GM18861 (cell line): ENCODE measurements around the gene PCBP3.

Source experiments
- ATAC-seq: cut with Tn5 transposase; IDR thresholded peaks from one replicate; pipeline ENCODE4 v1.9.1; 2021; ENCODE audit not compliant: unreplicated experiment

PCBP3 gene

DNA sequence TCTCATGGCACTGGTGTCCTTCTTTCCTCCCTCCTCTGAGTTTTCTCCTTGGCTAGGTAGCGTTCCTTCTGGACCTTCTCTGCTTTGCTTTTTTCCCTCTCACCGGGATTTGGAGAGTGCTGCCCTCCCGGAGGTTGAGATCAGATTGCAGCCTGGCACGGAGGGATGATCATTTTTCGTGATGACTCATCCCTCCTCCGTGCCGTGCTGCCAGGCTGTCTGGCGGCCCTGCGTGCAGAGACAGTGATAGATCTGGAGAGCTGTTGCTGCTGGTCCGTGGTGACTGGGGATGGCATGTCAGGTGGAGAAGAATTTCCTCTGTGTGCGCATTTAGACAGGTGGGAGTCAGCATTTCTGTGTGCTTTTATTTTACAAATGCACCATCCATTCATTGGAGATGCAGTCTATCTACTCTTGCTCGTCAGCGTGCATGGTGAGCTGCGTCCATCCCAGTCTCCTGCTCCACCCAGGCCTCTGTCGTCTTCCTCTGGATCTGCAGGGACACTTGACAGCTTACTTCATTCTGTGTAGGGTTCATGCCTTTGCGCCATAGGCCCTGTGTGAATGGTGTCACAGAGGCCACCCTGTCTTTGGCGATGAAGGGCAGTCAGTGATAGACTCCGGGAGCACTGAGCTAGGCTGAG is 104.4 kb downstream of the PCBP3 start:
- no peak for ATAC-seq

DNA sequence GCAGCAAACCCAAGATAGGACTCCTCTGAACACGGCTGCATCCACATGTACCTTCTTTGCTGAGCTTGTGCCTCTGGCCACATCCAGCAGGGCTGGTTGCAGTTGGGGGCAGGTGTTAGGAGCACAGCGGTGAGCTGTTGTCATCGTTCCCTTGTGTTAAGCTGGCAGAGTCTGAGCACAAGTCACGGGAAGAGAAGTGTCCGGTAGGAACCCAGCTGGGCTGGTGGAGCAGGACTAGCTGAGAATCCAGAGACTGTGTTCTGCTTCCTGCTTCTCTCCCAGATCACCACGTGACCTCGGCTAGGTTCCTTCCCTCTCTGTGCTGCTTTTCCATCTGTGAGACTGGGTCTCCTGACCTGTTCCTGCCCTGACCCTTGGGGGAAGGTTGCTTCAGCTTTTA is 105.1 kb downstream of the PCBP3 start:
- ATAC-seq, result no peak

DNA sequence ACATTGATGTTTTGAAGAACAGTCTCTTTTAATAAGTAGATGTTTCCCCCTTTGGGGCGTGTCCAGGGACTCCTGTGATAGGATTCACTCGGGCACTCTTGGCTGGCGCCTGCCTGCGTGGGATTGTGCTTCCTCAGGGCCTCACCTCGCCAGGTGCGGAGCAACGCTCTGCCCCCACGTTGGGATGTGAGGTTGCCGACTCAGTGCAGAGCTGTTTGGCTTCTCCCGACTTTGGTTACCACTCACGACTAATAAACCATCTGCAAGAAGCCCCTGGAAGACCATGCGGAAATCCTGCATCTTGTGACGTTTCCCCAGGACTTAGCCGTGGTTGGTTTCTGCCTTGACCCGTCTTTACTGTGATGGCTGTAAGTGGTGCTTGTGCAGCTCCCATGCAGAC is 106.4 kb downstream of the PCBP3 start:
- ATAC-seq, result no peak

DNA sequence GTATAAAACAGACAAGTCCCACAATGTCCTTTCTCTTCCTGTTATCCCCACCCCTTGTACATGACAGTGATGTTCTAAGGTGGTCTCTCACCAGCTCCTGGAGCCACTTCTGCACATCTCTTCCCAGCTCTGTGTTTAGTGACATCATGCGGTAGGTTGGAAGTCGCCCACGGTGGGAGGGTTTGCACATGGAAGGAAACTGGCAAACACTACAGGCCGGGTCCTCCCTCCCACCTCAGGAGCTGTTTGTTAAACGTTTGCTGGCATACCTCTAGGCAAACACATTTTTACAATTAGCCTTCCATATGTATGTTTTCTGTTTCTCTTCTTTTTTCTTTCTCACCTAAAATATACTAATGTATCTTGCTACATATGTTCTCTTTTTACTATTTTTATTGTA is 107.4 kb downstream of the PCBP3 start:
- ATAC-seq, result no peak

DNA sequence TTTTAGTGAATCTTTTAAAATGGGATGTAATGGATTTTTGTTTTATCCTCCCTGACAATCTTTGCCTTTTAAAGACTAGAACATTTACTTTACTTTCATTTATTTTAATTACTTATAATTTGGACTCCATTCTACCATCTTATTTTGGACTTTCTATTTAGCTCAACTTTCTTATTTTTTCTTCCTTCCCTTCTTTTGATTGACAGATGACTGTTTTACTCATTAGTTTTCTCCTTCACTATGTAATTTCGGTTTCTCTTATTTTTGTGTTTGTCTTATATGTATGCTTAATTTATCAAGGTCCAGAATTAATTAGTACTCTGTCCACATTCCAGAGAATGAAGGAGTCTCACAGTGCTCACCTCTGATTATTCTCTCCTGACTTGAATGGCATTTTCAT is 109.9 kb downstream of the PCBP3 start:
- no peak for ATAC-seq

DNA sequence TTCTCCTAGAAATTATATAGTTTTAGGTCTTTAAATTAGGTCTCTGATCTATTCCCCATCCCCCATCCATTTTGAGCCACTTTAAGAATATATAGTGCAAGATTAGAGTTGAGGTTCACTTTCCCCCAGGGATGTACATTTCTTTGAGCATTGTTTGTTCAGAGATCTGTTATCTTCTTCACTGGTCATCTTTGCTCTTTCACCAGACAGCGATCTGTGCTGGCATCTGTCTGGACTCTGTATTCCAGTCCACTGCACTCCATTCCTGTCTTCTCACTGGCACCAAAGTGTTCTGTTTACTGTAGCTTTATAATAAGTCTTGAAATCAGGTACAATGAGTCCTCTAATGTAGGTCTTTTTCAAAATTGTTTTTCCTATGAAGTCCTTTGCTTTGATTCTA is 112.5 kb downstream of the PCBP3 start:
- no peak for ATAC-seq

DNA sequence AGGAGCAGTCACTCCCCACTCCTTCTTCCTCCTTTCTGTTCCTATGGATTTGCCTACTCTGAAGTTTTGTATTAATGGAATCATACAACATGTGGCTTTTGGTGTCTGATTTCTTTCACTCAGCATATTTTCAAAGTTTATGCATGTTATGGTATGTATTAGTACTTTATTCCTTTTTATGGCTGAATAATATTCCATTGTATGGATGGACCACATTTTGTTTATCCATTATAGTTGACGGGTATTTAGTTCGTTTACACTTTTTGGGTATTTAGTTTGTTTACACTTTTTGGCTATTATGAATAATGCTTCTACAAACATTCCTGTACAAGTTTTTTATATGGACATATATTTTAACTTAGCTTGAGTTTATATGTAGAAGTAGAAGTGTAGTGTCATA is 113.1 kb downstream of the PCBP3 start:
- ATAC-seq, result no peak

DNA sequence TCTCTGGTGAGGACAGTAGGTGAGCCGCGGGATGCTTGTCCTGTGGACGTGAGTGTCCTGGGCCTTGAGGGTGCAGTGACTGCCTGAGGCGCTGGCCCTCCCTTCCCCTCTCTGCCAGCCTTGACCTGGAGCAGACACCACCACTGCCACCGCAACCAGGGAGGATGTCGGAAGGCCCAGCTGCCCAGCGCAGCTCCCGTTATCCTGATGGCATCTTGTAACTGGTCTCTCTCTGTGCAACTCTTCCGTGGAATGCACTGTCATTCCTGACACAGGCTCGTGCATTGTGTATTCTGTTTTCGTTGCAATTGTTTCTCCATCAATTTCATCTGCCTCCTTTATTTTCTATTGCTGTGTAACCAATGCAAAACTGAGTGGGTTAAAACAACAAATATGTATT is 118.2 kb downstream of the PCBP3 start:
- no peak for ATAC-seq

DNA sequence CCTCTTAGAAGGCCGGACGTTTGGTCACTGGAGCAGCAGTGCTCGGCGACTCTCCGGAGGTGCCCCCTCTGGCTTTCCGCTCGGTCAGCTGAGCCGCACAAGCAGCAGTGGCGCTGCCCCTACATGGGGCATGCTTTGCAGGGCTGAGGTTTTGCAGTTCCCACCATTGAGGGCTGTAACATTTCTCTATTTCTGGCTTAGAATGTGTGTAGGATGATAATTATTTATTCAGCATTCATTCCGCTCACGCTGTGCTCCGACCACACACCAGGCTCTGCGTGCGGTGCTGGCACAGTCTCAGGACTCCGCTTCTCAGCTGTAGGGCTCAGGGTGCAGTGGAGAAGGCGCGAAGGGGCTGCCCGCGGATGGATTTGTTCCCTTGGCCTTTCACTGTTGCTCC is 119.5 kb downstream of the PCBP3 start:
- ATAC-seq, result no peak

DNA sequence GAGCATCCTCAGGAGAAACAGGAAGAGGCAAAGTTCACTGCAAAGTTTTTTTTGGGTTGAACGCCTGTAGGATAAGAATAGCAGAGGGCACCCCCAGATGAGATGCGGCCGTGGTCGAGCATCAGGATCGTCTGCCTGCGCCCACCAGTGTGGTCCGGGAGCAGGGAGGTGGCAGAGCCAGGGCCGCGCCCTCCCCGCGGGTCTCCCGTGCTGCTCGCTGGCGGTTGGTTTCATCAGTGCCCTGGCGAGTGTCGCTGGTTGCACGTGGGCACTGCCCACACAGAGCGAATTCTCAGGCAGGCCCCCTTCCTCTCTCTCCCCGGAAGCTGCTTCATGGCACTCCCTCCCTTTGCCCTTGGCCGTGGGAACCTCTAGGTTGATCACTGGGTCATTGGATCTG is 120.0 kb downstream of the PCBP3 start:
- ATAC-seq, result no peak

DNA sequence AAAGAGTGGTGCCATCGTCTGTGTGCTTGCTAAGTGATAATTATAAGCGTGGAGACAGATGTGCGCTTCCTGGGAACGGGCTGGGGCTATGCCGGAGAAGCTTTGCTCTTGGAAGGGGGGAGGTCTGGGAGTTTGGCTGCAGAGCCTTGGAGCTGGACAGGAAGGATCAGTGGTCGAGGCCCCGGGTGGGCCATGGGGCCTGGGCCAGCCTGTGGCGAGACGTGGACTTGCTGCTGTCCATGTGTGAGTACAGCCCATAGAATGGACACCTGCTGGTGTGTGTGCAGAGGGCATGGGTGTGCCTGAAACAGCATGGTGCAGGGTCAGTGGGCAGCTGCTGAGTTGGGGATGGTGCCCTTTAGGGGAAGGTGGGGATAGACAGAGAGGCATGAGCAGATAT is 121.3 kb downstream of the PCBP3 start:
- ATAC-seq, result no peak

DNA sequence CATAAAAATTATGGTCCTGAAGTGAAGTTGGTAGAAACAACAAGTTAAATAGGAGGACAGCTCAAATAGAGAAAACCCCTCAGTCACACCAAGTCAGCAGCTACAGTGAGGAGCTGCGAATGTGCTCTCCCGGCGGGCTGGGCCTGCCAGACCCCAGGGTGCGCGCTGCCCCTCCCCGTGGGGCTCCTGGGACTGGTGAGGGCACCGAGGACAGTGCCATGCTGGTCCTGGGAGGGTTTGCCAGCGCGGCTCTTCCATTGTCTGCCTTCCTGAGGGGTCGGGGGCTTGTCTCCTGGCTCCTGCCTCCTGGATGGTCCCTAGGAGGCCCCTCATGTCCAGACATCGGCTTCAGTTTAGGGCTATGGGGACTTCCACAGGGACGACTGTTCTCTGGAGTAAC is 121.8 kb downstream of the PCBP3 start:
- ATAC-seq, result no peak

DNA sequence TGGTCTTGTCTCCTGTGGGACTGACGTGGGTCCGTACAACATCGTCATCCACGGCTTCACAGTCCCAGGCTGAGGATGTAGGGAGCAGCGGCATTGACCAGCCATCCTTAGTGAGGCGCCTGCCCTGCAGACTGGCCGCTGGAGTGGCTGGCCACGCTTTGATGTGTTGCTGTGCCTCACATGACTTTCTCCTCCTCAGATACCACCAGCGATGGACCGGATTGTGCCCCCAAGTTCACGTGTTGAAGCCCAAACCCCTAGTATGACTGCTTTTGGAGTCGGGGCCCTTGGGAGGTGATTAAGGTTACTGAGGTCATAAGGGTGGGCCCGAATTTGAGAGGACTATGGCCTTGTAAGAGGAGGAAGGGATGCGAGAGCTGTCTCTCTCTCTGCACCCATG is 122.5 kb downstream of the PCBP3 start:
- ATAC-seq, result no peak

DNA sequence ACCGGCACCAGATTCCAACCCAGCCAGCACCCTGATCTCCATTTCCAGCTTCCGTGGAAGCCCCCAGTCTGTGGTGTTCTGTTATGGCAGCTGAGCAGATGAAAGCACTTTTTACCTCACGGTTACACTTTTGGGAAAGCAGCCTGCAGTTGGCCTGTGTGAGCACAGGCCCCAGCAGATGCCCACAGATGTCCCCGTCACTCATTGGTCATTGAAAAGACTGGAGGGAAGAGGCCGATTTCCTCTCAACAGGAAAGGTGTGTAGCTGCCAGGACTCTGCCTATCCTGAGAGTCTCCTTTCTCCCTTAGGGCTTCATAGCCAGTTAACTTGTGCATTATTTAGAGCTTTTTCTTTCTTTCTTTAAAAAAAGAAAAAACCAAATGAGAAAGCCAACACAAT is 123.0 kb downstream of the PCBP3 start:
- ATAC-seq, result no peak

DNA sequence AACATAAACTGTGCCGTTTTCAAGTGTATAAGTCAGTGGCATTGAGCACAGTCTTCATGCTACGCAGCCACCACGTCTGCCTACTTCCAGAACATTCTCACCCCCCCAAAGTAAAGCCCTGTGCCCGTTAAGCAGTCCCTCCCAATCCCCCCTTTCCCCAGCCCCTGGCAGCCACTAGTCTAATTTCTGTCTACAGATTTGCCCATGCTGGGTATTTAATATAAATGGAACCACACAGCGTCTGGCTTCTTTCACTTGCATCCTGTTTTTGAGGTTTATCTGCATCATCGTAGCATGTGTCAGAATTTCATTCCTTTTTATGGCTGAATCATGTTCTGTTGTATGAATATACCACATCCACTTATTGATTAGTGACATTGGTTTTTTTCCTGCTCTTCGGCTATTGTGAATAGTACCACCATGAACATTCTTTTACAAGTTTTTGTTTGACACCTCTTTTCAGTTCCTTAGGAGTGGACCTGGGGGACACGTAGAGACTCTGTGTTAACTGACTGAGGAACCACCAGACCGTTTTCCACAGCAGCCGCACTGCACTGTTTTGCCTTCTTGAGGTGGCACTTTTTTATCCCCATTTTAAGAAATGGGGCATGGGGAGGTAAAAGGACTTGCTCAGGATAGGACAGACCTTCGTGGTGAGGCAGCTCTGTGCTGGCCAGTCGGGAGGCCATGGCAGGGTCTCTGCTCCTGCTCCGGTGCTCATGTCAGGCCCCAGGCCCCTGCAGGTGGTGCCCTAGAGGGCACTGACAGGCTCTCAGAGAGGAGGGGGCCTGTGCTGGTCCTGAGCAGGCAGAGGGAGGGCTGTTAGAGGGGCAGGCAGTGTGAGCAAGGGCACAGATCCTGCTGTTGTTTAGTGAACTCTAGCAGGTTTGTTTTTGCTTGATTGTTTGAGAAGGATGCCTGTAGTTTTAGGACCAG is 123.8 kb downstream of the PCBP3 start:
- no peak for ATAC-seq

DNA sequence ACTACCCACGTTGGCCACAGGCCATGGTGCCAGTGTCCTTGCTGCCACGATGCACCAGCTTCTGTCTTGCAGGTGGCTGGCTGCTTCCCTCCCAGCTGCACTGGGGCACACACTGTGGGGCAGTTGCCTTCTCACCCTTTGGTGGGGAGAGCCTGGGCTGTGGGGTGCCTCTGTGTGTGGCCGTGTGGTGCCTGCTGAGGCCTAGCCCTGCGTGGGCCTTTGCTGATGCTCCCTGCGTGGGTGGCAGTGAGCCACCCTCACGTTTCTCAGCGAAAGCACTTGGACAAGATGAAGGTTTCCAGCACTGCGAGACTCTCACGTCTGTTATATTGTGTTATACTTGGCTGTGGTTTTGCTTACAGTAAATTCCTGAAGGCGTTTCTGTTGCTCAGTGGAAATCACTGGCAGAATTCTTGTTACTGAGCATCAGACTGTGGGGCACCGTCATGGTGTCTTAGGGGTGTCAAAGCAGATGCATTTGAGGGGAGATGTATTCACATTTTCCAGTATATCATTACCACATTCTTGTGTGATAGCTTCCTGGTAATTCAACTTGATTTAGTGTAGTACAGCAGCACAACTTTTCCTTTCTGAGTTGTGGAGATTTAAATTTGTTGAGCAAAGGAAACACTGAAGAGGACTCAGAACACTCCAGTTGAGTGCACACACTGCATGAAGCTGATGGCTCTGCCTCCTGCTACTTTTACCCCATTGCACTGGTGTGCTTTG is 124.7 kb downstream of the PCBP3 start:
- no peak for ATAC-seq

DNA sequence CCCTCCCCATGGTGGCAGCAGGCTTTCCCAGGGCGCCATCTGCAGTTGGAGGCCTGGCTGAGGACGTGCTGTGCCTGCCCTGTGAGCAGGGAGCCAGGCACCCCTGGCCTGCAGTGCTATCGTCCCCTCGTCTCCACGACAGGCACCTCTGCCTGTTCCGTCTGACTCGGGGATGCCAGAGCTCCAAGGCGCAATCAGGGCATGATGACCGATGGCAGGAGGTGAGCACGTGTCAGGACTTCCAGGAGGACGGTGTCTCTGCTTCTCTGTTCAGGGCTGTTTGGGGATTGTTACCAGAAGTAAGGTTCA is 125.2 kb downstream of the PCBP3 start:
- ATAC-seq, result no peak

DNA sequence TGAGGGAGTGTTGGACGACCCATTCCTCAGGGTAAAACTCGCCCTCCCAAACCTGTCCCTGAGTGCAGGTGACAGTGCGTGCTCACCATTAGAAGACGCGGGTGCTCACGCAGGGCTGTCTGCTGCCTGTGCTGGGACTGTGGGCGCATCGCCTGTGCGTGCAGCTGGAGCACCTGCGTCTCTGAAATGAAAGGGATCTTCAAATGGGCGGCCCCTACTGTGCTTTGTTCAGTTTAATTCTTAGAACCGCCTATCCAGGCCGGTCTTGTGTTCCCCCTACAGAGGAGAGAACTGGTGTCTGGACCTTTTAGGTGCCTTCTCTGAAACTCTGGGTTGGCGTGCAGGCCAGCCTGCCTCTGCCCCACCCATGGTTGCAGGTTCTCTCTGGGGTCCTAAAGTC is 125.8 kb downstream of the PCBP3 start:
- no peak for ATAC-seq

DNA sequence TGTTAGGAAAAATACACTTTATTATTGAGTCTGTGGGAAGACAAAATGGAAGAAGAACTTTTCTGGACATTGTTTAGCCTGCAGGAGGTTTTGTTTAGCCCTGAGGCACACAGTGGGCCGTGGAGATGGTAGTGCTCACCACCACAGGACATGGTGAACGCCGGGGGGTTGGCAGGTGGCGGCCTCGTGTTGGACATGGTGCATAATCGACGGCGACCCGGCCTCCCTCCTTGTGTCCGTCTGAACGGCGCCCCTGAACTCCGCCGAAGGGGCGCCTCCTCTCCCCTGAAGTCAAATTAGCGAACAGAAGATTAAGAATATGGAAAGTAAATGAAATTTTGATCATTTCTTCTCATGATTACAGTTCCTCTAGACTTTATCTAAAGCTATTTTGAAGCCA is 126.4 kb downstream of the PCBP3 start:
- no peak for ATAC-seq

DNA sequence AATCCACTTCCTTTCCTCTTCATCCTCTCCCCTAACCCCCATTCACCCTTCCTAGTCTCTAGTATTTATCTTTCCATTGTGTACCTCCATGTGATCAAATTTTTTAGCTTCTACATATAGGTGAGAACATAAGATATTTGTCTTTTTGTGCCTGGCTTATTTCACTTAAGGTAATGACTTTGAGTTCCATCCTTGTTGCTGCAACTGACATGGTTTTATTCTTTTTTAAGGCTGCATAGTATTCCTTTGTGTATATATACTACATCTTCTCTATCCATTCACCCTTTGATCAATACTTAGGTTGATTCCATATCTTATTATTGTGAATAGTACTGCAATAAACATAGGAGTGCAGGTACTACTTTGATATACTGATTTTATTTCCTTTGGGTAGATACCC is 128.7 kb downstream of the PCBP3 start:
- no peak for ATAC-seq

DNA sequence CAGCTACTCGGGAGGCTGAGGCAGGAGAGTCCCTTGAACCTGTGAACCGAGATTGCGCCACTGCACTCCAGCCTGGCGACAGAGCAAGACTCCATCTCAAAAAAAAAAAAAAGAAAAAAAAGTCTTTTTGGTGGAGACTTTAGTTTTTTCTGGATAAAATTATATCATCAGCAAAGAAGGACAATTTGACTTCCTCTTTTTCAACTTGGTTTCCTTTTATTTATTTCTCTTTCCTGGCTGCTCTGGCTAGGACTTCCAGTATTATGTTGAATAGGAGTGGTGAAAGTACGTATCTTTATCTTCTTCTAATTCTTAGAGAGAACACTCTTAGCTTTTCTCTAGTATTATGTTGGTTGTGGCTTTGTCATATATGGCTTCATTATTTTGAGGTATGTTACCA is 130.8 kb downstream of the PCBP3 start:
- ATAC-seq, result no peak

DNA sequence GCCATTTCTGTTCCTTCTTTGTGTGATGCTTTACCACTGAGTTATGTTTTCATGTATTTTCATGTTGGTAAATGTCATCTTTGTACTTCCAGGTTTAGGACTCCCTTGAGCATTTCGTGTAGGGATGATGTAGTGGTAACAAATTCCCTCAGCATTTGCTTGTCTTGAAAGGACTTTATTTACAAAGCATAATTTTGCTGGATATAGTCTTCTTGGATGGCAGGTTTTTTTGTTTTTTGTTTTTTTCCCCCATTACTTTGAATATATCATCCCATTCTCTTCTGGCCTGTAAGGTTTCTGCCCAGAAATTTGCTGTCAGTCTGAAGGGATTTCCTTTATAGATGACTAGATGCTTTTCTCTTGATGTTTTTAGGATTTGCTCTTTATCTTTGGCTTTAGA is 133.4 kb downstream of the PCBP3 start:
- no peak for ATAC-seq
